GM12864 (cell line): ENCODE measurements around the gene NSMCE1.

Experiments used
- DNase-seq: peaks from one replicate; pipeline ENCODE4 v3.0.0-alpha.2; 2011; ENCODE audit warnings: low read depth
- H3K4me3 ChIP-seq: 2 replicates; pipeline ENCODE4 v1.5.1; 2011; ENCODE audit warnings: mild to moderate bottlenecking, low read depth, low read length, control low read depth
- CTCF ChIP-seq: IDR thresholded peaks from 2 replicates; pipeline ENCODE4 v1.5.1; 2011; ENCODE audit warnings: low read depth, mild to moderate bottlenecking, moderate library complexity, low read length, control low read depth, inconsistent platforms; ENCODE audit errors: missing control alignments

NSMCE1 gene

DNA sequence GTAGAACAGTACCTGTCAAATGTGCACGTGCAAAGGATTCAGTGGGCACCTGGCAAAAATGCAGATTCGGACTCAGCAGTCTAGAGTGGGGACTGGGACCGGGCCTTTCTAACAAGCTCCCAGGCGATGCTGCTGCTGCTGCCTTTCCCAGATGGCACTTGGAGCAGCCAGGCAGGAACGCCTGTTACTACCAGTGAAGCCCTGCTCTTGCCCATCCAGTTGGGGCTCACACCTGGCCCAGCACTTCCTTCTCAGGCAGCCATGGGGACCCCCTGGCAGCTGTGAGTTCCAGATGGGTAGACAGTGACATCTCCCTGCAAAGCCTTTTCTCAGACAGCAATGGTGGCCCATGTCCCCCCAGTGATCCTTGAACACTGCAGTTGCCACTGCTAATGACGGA is 34.8 kb downstream of the NSMCE1 start:
- no peak for DNase-seq
- no peak for TF ChIP-seq CTCF
- no peak overlapping the region for H3K4me3 ChIP-seq

DNA sequence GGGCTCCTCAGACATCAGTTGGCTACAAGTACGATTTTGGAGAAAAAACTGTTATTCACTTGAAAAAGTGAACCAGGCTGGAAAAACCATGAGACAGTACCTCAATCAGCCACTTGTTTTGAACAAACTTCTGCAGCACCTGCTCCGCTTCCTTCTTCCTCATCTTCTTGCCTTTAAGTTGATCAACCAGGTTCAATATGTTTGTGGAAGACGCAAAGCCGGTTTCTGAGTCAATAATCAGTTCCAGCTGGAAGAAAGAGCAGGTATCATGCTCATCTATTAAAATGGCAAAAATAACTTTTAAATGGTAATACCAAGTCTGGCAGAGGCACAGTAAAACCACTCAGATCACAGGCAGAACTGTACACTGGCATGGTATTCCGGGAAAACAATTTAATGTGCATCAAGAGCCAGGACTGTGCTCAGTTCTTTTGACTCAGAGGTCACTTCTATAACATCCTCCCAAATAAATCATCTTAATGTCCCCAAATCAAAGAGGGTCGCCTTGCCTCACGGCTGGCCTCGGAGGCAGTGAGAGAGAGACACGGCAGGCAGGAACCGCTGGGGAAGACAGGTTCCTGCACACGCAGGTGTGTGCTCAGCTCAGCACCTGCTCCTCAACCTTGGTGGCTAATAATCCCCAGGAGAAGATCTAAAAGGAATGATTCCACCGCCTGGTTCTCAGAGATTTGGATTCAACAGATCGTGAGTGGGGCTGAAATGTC is 35.5 kb downstream of the NSMCE1 start:
- no peak overlapping the region for H3K4me3 ChIP-seq
- no peak for TF ChIP-seq CTCF
- no peak for DNase-seq

- no peak overlapping the region for H3K4me3 ChIP-seq
- TF ChIP-seq CTCF, result no peak
- DNase-seq, result no peak
Observed at GRCh38 chr16:27232061-27232900, 36.3 kb downstream of the NSMCE1 start.

DNA sequence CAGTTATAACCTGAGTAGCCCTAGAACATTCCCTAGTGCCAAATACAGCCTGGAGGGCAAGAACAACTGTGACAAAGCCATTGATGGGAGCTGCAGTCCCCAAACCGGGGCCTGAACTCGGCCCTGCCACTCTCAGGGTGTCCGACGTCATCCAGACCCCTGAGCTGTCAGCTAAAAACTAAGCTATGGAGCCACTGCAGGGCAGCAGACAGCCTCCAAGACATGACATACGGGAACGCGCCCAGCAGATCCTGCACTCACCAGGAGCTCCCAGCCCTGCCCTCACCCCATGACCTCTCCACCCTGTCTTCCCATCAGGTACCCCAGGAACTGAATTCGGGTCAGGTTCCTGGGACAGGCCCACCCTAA is 36.9 kb downstream of the NSMCE1 start:
- H3K4me3 ChIP-seq, result no peak overlapping the region
- TF ChIP-seq CTCF, result no peak
- DNase-seq, result no peak

DNA sequence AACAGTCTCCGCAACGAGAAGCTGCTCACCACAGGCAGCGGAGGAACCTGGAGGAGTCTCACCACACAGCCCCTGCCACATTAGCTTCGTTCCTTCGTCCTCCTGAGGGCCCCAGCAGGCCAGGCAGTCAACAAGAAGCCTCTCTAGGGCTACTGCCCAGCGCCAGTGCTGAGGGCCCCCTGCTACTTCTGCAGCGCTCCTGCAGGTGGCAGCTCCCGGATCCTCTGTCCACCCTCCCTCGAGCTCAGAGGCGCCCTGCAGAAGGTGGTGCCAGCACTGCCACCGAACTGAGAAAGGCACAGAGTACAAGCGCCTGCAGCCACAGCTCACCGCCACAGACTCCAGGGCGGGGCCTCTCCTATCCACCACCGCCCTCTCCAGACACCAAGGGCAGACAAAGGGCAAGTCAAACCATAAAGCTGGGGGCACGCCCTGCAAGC is 38.0 kb downstream of the NSMCE1 start:
- no peak overlapping the region for H3K4me3 ChIP-seq
- DNase-seq, result no peak
- TF ChIP-seq CTCF, result no peak

DNA sequence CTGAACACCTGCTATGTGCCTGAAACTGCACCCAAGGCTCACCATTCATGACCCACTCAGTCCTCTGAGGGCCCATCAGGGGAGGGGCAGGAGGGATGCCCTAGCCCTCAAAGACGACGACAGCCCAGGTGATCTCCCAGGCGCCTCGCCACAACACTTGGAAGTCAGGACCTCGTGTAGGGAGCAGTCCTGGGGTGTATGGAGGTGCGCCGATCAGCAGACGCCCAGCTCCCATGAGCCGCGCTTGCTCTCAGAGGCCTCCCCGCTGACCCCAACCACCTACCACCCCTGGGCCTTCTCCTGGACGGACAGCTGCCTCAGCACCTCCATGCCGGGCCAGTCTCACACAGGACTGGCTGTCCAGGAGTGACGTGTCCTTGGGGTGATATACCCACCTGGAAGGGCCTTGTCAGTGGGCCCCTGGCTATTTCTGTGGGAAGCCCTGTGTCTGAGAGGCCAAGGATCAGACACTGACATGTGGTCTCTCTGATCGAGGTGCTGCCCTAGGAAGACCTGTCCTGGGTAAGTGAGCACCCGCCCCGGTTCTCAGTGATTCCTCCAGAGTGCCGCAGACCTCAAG is 38.6 kb downstream of the NSMCE1 start:
- no peak for DNase-seq
- H3K4me3 ChIP-seq, result no peak overlapping the region
- TF ChIP-seq CTCF, result no peak
